Activated CD8-positive, alpha-beta memory T cell treated with anti-CD3 and anti-CD28 coated beads, Interleukin-2, amount 50 U/mL, for 48 hours (primary cell): Measurements from ENCODE around the gene CCDC87.
"Not testable (repeated sequence)": the region's sequence is repeated elsewhere in the genome, so short reads cannot be mapped to it uniquely, and the experiment has no call there.

Experiments used
- DNase-seq: peaks from one replicate; pipeline ENCODE4 v3.0.0-alpha.2; 2020

The CCDC87 gene

GRCh38 chr11:66592457-66593302 is at the start of gene CCDC87, which contains the start of gene CCS:
Gene CCDC87 (minus strand): TSS chr11:66593063. CDS start chr11:66593015, 48 bp downstream.
Gene CCS (plus strand): TSS chr11:66593185. CDS start chr11:66593262, 77 bp downstream.
- peak; percentile 99 for DNase-seq

GRCh38 chr11:66641834-66642233 is 49.0 kb upstream of the CCDC87 start:
- no peak for DNase-seq

GRCh38 chr11:66639814-66640340 is 47.0 kb upstream of the CCDC87 start:
- not testable (repeated sequence) for DNase-seq

- DNase-seq = no peak
Measured at GRCh38 chr11:66639066-66639813, 46.4 kb upstream of the CCDC87 start.

GRCh38 chr11:66638177-66639065 is 45.6 kb upstream of the CCDC87 start, which contains the start of gene RBM4:
Gene RBM4 (plus strand): TSS chr11:66638703. CDS start chr11:66639712, 1,009 bp downstream.
- DNase-seq = peak; percentile 93

- no peak for DNase-seq
Measured at GRCh38 chr11:66637557-66638176, 44.8 kb upstream of the CCDC87 start.

GRCh38 chr11:66636411-66636810 is 43.5 kb upstream of the CCDC87 start:
- no peak for DNase-seq

- DNase-seq = no peak
Measured at GRCh38 chr11:66632952-66633351, 40.1 kb upstream of the CCDC87 start.

- DNase-seq = no peak
Measured at GRCh38 chr11:66631883-66632282, 39.0 kb upstream of the CCDC87 start.

GRCh38 chr11:66629356-66629755 is 36.5 kb upstream of the CCDC87 start:
- DNase-seq = no peak

- no peak for DNase-seq
Measured at GRCh38 chr11:66628061-66628603, 35.3 kb upstream of the CCDC87 start.

- DNase-seq = no peak
Measured at GRCh38 chr11:66626926-66627325, 34.1 kb upstream of the CCDC87 start.

- DNase-seq = no peak
Measured at GRCh38 chr11:66626382-66626781, 33.5 kb upstream of the CCDC87 start.

GRCh38 chr11:66625752-66626149 is 32.9 kb upstream of the CCDC87 start:
- DNase-seq = no peak

- DNase-seq = no peak
Measured at GRCh38 chr11:66625041-66625751, 32.3 kb upstream of the CCDC87 start.

- DNase-seq = no peak
Measured at GRCh38 chr11:66624450-66624849, 31.6 kb upstream of the CCDC87 start.

- DNase-seq = no peak
Measured at GRCh38 chr11:66619080-66619554, 26.3 kb upstream of the CCDC87 start.

- no peak for DNase-seq
Measured at GRCh38 chr11:66617155-66617834, 24.4 kb upstream of the CCDC87 start.

- peak; percentile 99 for DNase-seq
Measured at GRCh38 chr11:66616379-66617154, 23.7 kb upstream of the CCDC87 start, which contains the start of gene RBM14. Gene RBM14 (plus strand): TSS chr11:66616630. CDS start chr11:66616721, 91 bp downstream.
